Measurements from ENCODE around the gene MCIDAS. TPM values are rescaled to one million over a fixed set of nuclear protein-coding genes. Genes with fewer than 3 reads are reported as not detected.

Gene MCIDAS
- total RNA-seq, 1 donor from 2014 or later, result not detected

- peaks cover 26% of the 10 kb centered on the region for H3K4me1 Mint-ChIP-seq
- no peak for TF ChIP-seq CTCF (conservative IDR thresholded peaks at IDR 0.05)
- no peaks in the 10 kb centered on the region for H3K9me3 Mint-ChIP-seq
- no peak for DNase-seq (ENCODE audit: low read depth, low spot score)
- H3K27ac Mint-ChIP-seq (ENCODE audit: unreplicated experiment), result no peak overlapping the region
- peaks cover 54% of the 10 kb centered on the region for H3K27me3 Mint-ChIP-seq (ENCODE audit: low read depth)
- peak overlapping the region; percentile 86 for H3K4me3 Mint-ChIP-seq
- no peaks in the 10 kb centered on the region for H3K36me3 Mint-ChIP-seq (ENCODE audit: low read depth)
Observed at GRCh38 chr5:55171471-55171870, 55.6 kb downstream of the MCIDAS start.

Small RNA genes lying within 50 kb of the gene (microRNA-seq; reads per million reads assigned to microRNA genes)
- gene MIR449A, result 48.0 reads per million, percentile 50 among the genes with 10 or more reads in this experiment
- not detected for gene MIR449B
- gene MIR449C, result 4.1 reads per million

Other genes with a start within 250 kb of the MCIDAS start
- gene ESM1, start 241.7 kb downstream of the MCIDAS start, total RNA-seq, result not detected in 2 replicates
- gene GZMK, start 203.1 kb downstream of the MCIDAS start, total RNA-seq, result not detected in 2 replicates
- gene GZMA, start 124.7 kb downstream of the MCIDAS start, total RNA-seq, result not detected in 2 replicates
- 49.0 TPM in 2 replicates for gene GPX8, start 67.1 kb downstream of the MCIDAS start, total RNA-seq
- not detected in 2 replicates for gene CDC20B, start 54.1 kb downstream of the MCIDAS start, total RNA-seq
- gene CCNO, start 6.3 kb upstream of the MCIDAS start, total RNA-seq, result 0.28 TPM in 1 of 2 replicates, not detected in the other
- 29.6 and 30.0 TPM in 2 replicates for gene DHX29, start 80.4 kb upstream of the MCIDAS start, total RNA-seq
- 97.2 and 101 TPM in 2 replicates for gene MTREX, start 80.7 kb upstream of the MCIDAS start, total RNA-seq